Omental fat pad (tissue), 4 donors: ENCODE results near the gene MAD2L2. TPM values are rescaled to one million over a fixed set of nuclear protein-coding genes. Genes with fewer than 3 reads are reported as not detected.

Experiments used
- ATAC-seq: fragments of 150-250 bp; one replicate; pipeline ENCODE4 v1.9.1; 2016; ENCODE audit warnings: mild to moderate bottlenecking, moderate library complexity; ENCODE audit not compliant: low FRiP score
- DNase-seq: peaks from one replicate; pipeline ENCODE4 v3.0.0-alpha.2; 2019; ENCODE audit warnings: low spot score
- CTCF ChIP-seq, 3 donors: fragments of 450-650 bp; IDR thresholded peaks; one replicate each; pipeline ENCODE4 v1.5.1; 2016 to 2017; ENCODE audit warnings: antibody characterized with exemption in 3 of 3, mild to moderate bottlenecking in 3 of 3, moderate library complexity in 2 of 3
- total RNA-seq, 4 donors: library from RNA; depleted of rRNA; stranded (reverse); fragments of >200 nt; gene quantifications; one replicate each; pipeline ENCODE4 v1.1.0, GENCODE V29; 2016

MAD2L2 gene
- total RNA-seq = 10 to 100 TPM; 20.2 to 41.3 (median 35.7) TPM

GRCh38 chr1:11681071-11681771, at the start of gene MAD2L2:
MAD2L2 (minus strand) TSS chr1:11681148; CDS start chr1:11680601, 547 bp downstream.
- ATAC-seq (peak; percentile 94), DNase-seq (peak; percentile 71)
- TF ChIP-seq CTCF (IDR thresholded peaks at IDR 0.05) = no peak

DNA sequence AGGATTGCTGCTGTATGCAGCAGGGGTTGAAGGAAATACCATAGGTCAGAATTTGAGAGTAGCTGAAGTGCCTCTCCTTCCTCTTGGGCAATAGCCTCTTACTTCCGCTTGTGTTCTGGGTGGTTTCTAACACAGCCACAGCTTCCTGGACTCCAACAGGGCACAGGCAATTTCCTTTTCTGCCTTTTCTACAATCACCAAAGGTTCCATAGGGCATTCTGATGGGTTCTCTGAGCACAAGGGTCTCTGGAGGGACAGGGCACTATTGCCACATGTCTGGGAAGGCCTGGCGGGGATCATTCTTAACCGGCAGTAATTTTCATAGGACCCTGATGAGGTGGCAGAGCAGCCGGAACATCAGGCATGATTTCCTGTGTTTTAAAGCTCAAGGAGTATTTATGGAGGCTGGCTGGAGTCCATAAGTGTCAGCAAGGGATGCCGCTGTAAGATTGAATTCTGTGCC, 49.5 kb upstream of the MAD2L2 start:
- no peak for DNase-seq
- TF ChIP-seq CTCF (IDR thresholded peaks at IDR 0.05) = no peak
- no peak for ATAC-seq

DNA sequence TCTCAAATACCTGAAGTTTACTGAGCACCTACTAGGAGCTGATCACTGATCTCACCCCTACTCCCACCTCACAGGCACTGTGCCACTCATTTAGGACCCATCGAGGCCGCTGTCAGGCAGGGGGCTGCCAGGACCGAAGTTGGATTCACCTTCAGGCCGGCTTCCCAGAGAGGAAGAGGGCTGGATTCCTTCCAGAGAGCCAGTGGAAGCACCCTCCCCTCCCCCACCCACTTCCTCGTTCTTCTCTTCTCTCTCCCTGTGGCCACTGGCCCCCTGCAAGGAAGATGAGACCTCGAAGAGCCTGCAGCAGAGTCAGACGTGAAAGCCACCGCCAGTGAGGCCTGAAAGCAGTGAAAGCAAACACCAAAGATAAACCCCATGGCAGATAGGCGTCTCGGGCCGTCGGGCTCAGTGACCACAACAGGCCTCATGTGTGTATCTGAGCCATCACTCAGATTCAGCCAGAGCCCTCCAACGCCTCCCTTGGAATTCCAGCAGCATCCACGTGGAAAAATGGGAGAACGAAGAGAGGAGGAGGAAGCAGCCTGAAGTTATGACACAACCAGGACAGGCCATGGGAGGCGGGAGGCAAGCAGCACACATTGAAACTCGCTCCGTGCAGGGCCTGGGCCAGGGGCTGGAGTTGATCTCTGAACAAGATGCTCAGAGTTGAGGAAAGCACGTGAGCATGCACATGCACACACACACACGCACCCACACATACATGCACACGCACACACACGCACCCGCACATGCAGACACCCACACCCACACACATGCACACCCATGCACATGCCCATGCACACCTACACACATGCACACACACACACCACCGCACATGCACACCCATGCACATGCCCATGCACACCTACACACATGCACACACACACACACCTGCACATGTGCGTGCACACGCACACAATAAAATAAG, 48.8 kb upstream of the MAD2L2 start:
- ATAC-seq = no peak
- TF ChIP-seq CTCF (IDR thresholded peaks at IDR 0.05) = no peak
- no peak for DNase-seq

DNA sequence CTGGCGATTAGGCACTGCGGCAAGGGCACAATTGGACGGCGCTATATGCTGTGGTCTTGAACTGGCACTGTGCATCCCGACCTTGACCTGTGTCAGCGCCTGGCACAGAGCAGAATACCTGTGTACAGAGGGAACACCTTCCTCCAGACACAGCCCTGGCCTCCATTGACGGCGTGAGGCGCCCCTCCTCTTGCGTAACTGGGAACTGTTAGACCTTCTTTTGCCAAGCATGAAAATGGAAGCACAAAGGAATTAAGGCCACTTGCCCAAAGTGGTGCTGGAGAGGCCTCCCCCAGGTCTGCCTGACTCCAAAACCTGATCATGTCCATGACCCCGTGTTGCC, 48.2 kb upstream of the MAD2L2 start:
- DNase-seq = no peak
- no peak for ATAC-seq
- TF ChIP-seq CTCF (IDR thresholded peaks at IDR 0.05) = no peak

DNA sequence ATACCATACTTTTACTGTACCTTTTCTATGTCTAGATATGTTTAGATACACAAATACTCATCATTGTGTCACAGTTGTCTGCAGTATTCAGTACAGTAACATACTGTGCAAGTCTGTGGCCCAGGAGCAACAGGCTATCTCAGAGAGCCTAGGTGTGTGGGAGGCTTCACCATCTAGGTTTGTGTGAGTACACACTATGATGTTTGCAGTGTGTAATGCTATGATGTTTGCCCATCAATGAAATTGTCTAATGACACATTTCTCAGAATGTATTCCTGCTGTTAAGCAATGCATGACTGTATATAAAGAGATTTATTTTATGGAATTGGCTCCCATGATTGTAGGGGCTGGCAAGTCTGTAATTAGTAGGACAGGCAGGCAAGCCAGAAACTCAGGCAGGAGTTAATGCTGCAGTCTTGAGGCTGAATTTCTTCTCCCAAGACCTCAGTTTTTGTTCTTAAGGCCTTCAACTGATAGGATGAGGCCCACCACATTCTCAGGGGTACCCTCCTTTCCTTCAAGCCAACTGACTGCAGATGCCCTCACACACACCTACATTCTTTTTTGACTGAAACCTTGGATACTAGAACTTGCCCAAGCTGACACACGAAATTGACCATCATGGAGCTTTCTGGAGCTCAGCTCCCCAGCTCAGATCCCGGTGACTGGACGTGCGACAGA, 47.3 kb upstream of the MAD2L2 start:
- no peak for TF ChIP-seq CTCF (IDR thresholded peaks at IDR 0.05)
- ATAC-seq (no peak), DNase-seq (no peak)

DNA sequence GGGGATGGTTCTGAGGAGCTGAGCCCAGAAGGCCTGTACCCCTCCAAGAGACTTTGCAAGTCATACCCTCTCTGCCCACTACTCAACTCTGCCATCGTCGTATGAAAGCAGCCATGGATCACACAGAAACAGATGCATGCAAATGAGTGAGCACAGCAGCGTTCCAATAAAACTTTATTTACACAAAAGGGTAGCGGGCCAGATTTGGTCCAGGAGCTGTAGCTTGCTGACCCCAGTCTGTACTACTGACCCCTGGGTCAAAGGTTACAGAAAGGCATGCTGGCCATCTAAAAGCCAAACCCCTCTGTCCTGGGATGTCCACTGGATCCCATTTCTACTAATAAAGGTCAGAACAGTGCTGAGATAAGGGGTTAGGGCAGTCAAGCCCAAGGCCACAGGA, 46.2 kb upstream of the MAD2L2 start:
- ATAC-seq = no peak
- no peak for TF ChIP-seq CTCF (IDR thresholded peaks at IDR 0.05)
- no peak for DNase-seq
